HG02763 (cell line): ENCODE data around the gene SLCO3A1.

Experiments used
- ATAC-seq: cut with Tn5 transposase; IDR thresholded peaks from one replicate; pipeline ENCODE4 v1.9.1; 2021; ENCODE audit warnings: mild to moderate bottlenecking, moderate library complexity; ENCODE audit not compliant: unreplicated experiment

The SLCO3A1 gene

GRCh38 chr15:92023965-92024364, 170.5 kb downstream of the SLCO3A1 start:
- ATAC-seq, result no peak

GRCh38 chr15:92025706-92026270, 172.3 kb downstream of the SLCO3A1 start:
- ATAC-seq, result no peak

- ATAC-seq, result no peak
These were observed 174.8 kb downstream of the SLCO3A1 start for GRCh38 chr15:92028389-92028724.

GRCh38 chr15:92029767-92030166, 176.3 kb downstream of the SLCO3A1 start:
- ATAC-seq, result no peak

GRCh38 chr15:92033314-92033713, 179.8 kb downstream of the SLCO3A1 start:
- no peak for ATAC-seq

GRCh38 chr15:92033723-92034122, 180.2 kb downstream of the SLCO3A1 start:
- no peak for ATAC-seq

- ATAC-seq, result no peak
These were observed 180.7 kb downstream of the SLCO3A1 start for GRCh38 chr15:92034227-92034626.

GRCh38 chr15:92035551-92035950, 182.0 kb downstream of the SLCO3A1 start:
- no peak for ATAC-seq

- ATAC-seq, result no peak
These were observed 182.5 kb downstream of the SLCO3A1 start for GRCh38 chr15:92035961-92036360.

- ATAC-seq, result no peak
These were observed 184.0 kb downstream of the SLCO3A1 start for GRCh38 chr15:92037491-92037890.

GRCh38 chr15:92040350-92040749, 186.8 kb downstream of the SLCO3A1 start:
- no peak for ATAC-seq

- no peak for ATAC-seq
These were observed 187.9 kb downstream of the SLCO3A1 start for GRCh38 chr15:92041371-92041770.

- no peak for ATAC-seq
These were observed 189.8 kb downstream of the SLCO3A1 start for GRCh38 chr15:92043283-92043682.

GRCh38 chr15:92044203-92044909, 190.8 kb downstream of the SLCO3A1 start:
- ATAC-seq, result no peak

GRCh38 chr15:92047900-92048299, 194.4 kb downstream of the SLCO3A1 start:
- ATAC-seq, result no peak

GRCh38 chr15:92048739-92049138, 195.2 kb downstream of the SLCO3A1 start:
- no peak for ATAC-seq

- no peak for ATAC-seq
These were observed 195.9 kb downstream of the SLCO3A1 start for GRCh38 chr15:92049290-92049989.

GRCh38 chr15:92050220-92050898, 196.9 kb downstream of the SLCO3A1 start:
- no peak for ATAC-seq

- ATAC-seq, result no peak
These were observed 198.2 kb downstream of the SLCO3A1 start for GRCh38 chr15:92051716-92052115.

- ATAC-seq, result no peak
These were observed 200.3 kb downstream of the SLCO3A1 start for GRCh38 chr15:92053753-92054316.

- no peak for ATAC-seq
These were observed 203.4 kb downstream of the SLCO3A1 start for GRCh38 chr15:92056875-92057274.
